Testis (tissue), 3 donors: ENCODE measurements around the gene CCER1. TPM values are rescaled to one million over a fixed set of nuclear protein-coding genes. Genes with fewer than 3 reads are reported as not detected.
A peak's percentile ranks its signal among the peaks of the same experiment; 100 is the strongest.

Source experiments
- DNase-seq: peaks from one replicate; pipeline ENCODE4 v3.0.0-alpha.2; 2019
- H3K27ac ChIP-seq, 2 donors: fragments of 200-600 bp; sonication (generic); one replicate each; pipeline ENCODE4 v1.5.1; 2019
- H3K27me3 ChIP-seq: fragments of 200-600 bp; sonication (generic); one replicate; pipeline ENCODE4 v1.5.1; 2019
- H3K36me3 ChIP-seq: fragments of 200-600 bp; sonication (generic); one replicate; pipeline ENCODE4 v1.5.1; 2017; ENCODE audit warnings: low read depth; ENCODE audit errors: missing control alignments
- H3K4me1 ChIP-seq: fragments of 200-600 bp; sonication (generic); one replicate; pipeline ENCODE4 v1.5.1; 2019
- H3K4me3 ChIP-seq, 2 donors: fragments of 200-600 bp; sonication (generic); one replicate each; pipeline ENCODE4 v1.5.1; 2017 to 2019
- H3K9me3 ChIP-seq: fragments of 200-600 bp; sonication (generic); one replicate; pipeline ENCODE4 v1.5.1; 2017
- POLR2A ChIP-seq: fragments of 450-650 bp; IDR thresholded peaks from one replicate; pipeline ENCODE4 v1.6.1; 2017; ENCODE audit warnings: antibody characterized with exemption, mild to moderate bottlenecking, moderate library complexity
- WGBS, 2 donors: methylation state at CpG; one replicate each; pipeline ENCODE4 v1.1.5; 2018; 5-methylcytosine and 5-hydroxymethylcytosine counted together
- intact Hi-C: fragments of 100-400 bp; cut with DNase I; formaldehyde crosslinking; loops from one replicate; pipeline ENCODE4 v1.15.1; 2023; ENCODE audit warnings: low total_unique reads
- polyA plus RNA-seq: library from polyadenylated mRNA; stranded (reverse); fragments of 350-450 nt; fragmentation: Illumina TruSeq; extraction: RNeasy Lipid Tissue Mini Kit (QIAGEN cat#74804); gene quantifications from one replicate; pipeline ENCODE4 v1.2.3, GENCODE V29; 2014; ENCODE audit warnings: low read depth, low replicate concordance; ENCODE audit not compliant: insufficient read depth
- total RNA-seq, 2 donors: library from RNA; depleted of rRNA; stranded (reverse); fragments of >200 nt; gene quantifications; one replicate each; pipeline ENCODE4 v1.2.3, GENCODE V29; 2016
- TF ChIP-seq, protein P1 (sequence below), 3 experiments: fragments of 450-650 bp in 2 of 3; fragments of 200-600 bp in 1 of 3; sonication (generic) in 1 of 3; IDR thresholded peaks; one replicate each; pipeline ENCODE4 v1.5.1; 2016 to 2019; ENCODE audit warnings: antibody characterized with exemption in 3 of 3, mild to moderate bottlenecking in 2 of 3, moderate library complexity in 1 of 3

Gene CCER1
- total and polyA plus RNA-seq, 3 donors from 2014 or later, result 17.8 to 77.3 (median 58.6) TPM

DNA sequence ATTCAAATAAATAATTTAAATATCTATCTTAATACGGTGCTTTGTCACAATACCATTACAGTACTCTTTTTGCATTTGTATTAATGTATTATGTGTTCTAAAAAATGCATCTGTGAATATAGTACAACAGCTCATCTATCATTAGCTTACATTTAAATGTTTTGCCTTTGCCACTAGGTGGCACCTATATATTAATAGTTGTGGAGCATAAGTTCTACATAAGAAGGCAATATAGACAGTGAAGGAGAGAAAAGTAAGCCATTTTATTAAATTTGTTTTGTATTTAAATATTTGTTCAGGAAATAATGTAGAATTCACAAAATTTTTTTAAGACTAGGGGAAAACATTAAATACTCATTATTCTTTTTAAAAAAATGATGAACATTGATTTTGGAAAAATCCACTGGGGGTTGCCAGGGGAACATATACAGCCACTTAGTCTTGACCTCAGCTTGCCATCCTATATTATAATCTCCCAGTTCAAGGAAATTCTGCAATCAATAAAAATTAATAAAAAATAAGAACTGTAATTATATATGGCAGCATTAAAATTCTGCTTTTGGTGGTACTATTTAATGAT, 9.8 kb downstream of the CCER1 start:
- H3K27ac ChIP-seq, result no peak overlapping the region
- WGBS, 2 donors, result 67 to 68% methylated on average over 1 of the region's 1 CpG
- no peak for TF ChIP-seq POLR2A
- TF ChIP-seq, protein P1, sequence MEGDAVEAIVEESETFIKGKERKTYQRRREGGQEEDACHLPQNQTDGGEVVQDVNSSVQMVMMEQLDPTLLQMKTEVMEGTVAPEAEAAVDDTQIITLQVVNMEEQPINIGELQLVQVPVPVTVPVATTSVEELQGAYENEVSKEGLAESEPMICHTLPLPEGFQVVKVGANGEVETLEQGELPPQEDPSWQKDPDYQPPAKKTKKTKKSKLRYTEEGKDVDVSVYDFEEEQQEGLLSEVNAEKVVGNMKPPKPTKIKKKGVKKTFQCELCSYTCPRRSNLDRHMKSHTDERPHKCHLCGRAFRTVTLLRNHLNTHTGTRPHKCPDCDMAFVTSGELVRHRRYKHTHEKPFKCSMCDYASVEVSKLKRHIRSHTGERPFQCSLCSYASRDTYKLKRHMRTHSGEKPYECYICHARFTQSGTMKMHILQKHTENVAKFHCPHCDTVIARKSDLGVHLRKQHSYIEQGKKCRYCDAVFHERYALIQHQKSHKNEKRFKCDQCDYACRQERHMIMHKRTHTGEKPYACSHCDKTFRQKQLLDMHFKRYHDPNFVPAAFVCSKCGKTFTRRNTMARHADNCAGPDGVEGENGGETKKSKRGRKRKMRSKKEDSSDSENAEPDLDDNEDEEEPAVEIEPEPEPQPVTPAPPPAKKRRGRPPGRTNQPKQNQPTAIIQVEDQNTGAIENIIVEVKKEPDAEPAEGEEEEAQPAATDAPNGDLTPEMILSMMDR (IDR thresholded peaks at IDR 0.05), result peak in 1 of 3 experiments; percentile 51
- intact Hi-C loops, result no loop called here
- no peaks in the 10 kb centered on the region for H3K27me3 ChIP-seq
- no peak overlapping the region for H3K4me3 ChIP-seq
- H3K9me3 ChIP-seq, result no peaks in the 10 kb centered on the region
- H3K36me3 ChIP-seq, result no peaks in the 10 kb centered on the region
- DNase-seq, result no peak
- no peaks in the 10 kb centered on the region for H3K4me1 ChIP-seq

GRCh38 chr12:90943255-90943654, 11.7 kb downstream of the CCER1 start:
- H3K27ac ChIP-seq, result no peak overlapping the region
- TF ChIP-seq POLR2A, result no peak
- TF ChIP-seq, protein P1 (IDR thresholded peaks at IDR 0.05), result no peak
- intact Hi-C loops, result no loop called here

GRCh38 chr12:90940872-90941499, 14.0 kb downstream of the CCER1 start:
- Histone ChIP-seq H3K27me3 (no peaks in the 10 kb centered on the region), H3K4me3 (no peak overlapping the region), H3K27ac (no peak overlapping the region), H3K9me3 (no peaks in the 10 kb centered on the region), H3K4me1 (no peaks in the 10 kb centered on the region), H3K36me3 (no peaks in the 10 kb centered on the region)
- intact Hi-C loops, result no loop called here
- DNase-seq, result no peak
- TF ChIP-seq, protein P1 (IDR thresholded peaks at IDR 0.05), result peak in 2 of 3 experiments; percentile 31 to 54
- no peak for TF ChIP-seq POLR2A
- 73 to 76% methylated on average over 3 of the region's 3 CpGs for WGBS, 2 donors

More at GRCh38 chr12:90943255-90943654, 11.7 kb downstream of the CCER1 start:
- no peaks in the 10 kb centered on the region for H3K36me3 ChIP-seq
- 83 to 92% methylated on average over 1 of the region's 1 CpG for WGBS, 2 donors
- H3K4me3 ChIP-seq, result no peak overlapping the region
- no peak for DNase-seq
- H3K27me3 ChIP-seq, result no peaks in the 10 kb centered on the region
- no peaks in the 10 kb centered on the region for H3K4me1 ChIP-seq
- H3K9me3 ChIP-seq, result no peaks in the 10 kb centered on the region

DNA sequence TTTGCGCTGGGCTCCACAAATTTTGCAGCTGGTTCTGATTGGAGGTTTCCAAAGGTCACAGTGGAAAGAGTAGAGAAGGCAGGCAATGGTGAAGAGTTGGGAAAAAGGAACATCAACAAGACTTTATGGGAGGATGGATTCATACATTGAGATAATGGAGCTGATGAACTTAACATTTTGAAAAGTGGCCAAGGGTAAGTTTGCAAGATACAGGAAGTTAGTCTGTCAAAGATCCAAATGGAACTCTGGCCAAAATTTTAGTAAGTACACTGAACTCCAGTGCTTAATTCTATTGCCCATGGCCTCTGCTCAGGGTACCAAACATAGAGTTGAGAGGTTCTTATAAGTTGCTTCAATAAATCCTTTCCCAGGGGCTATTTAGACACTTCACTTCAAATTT, 15.6 kb downstream of the CCER1 start:
- H3K27me3 ChIP-seq, result no peaks in the 10 kb centered on the region
- no peak overlapping the region for H3K4me3 ChIP-seq
- WGBS, 2 donors, result 79 to 83% methylated on average over 1 of the region's 1 CpG
- H3K4me1 ChIP-seq, result no peaks in the 10 kb centered on the region
- no peak for DNase-seq
- TF ChIP-seq, protein P1 (IDR thresholded peaks at IDR 0.05), result no peak
- TF ChIP-seq POLR2A, result no peak
- no peak overlapping the region for H3K27ac ChIP-seq
- H3K36me3 ChIP-seq, result no peaks in the 10 kb centered on the region
- intact Hi-C loops, result no loop called here
- no peaks in the 10 kb centered on the region for H3K9me3 ChIP-seq

DNA sequence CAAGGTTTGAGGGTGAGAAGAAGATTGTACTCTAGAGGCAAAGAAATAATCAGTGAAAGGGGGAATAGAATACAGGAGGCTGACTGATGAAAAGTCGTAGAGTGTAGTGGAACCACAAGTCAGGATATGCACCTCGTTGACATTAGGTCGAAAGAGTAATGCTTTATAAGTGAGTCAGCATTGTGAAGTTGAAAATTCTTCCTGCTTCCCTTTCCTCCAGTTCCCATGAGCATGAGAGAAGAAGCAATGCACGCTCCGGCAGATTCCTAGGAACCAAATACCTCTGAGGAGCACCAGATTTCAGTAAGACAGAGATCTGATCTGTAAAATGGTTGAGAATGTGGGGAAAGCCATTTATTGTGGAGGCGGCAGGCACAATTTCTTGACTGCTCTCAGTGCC, 16.5 kb downstream of the CCER1 start:
- H3K9me3 ChIP-seq, result no peaks in the 10 kb centered on the region
- no peak overlapping the region for H3K4me3 ChIP-seq
- intact Hi-C loops, result no loop called here
- WGBS, 2 donors, result 86 to 87% methylated on average over 6 of the region's 6 CpGs
- no peaks in the 10 kb centered on the region for H3K36me3 ChIP-seq
- H3K27ac ChIP-seq, result no peak overlapping the region
- no peak for TF ChIP-seq POLR2A
- TF ChIP-seq, protein P1 (IDR thresholded peaks at IDR 0.05), result no peak
- H3K27me3 ChIP-seq, result no peaks in the 10 kb centered on the region
- no peak for DNase-seq
- no peaks in the 10 kb centered on the region for H3K4me1 ChIP-seq
